Measurements from ENCODE around the gene ADAMTS3.

- TF ChIP-seq CTCF (IDR thresholded peaks at IDR 0.05) (no peak), POLR2A (IDR thresholded peaks at IDR 0.05) (no peak)
These were observed 208.9 kb downstream of the ADAMTS3 start for GRCh38 chr4:72360075-72360474.
